ENCODE measurements around the gene SLC25A40.

DNA sequence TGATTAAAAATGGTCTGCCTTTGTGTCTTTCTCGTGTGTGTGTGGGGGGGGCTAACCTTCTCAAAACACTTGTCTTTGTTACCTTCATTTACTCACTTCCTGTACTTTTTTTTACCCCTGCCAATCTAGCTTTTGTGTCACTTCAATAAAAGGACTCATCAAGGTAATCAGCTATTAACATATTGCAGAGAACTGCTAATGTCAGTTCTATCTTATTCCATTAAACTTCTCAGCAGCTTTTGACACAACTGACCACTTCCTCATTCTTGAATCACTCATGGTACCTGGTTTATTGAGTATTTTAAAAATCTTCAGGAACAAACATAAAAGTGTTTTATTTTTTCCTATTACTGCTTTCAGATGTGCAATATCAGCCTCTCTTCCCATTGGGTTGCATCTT, 59.8 kb downstream of the SLC25A40 start:
- TF ChIP-seq EZH2 (IDR thresholded peaks at IDR 0.05; ENCODE audit: borderline replicate concordance, low read depth, low read length, poor library complexity, severe bottlenecking) (no peak), CTCF (conservative IDR thresholded peaks at IDR 0.05; ENCODE audit: low read depth, low read length) (no peak)

All from A673 (cell line).